OCI-LY3 (cell line): ENCODE results near the gene NPB.

Experiments used
- CTCF ChIP-seq: fragments of 200-600, 300-600 bp; sonication (generic); IDR thresholded peaks from 2 replicates; pipeline ENCODE4 v1.5.1; 2014; ENCODE audit warnings: antibody characterized with exemption, low read length, low read depth
- EZH2phosphoT487 ChIP-seq: fragments of 200-600 bp; shearing (Covaris generic); IDR thresholded peaks from 2 replicates; pipeline ENCODE4 v1.6.1; 2018; ENCODE audit warnings: antibody characterized with exemption, mixed run types, low read depth

- no peak for TF ChIP-seq CTCF
- TF ChIP-seq EZH2phosphoT487: no peak
Measured at GRCh38 chr17:81858170-81858966, 43.7 kb upstream of the NPB start.
